Measurements from ENCODE around the gene RPL38.
A peak's percentile ranks its signal among the peaks of the same experiment; 100 is the strongest.
"Not testable (repeated sequence)": the region's sequence is repeated elsewhere in the genome, so short reads cannot be mapped to it uniquely, and the experiment has no call there.

The RPL38 gene

GRCh38 chr17:74185571-74186185, 17.8 kb upstream of the RPL38 start:
- DNase-seq: no peak

GRCh38 chr17:74186498-74186897, 17.0 kb upstream of the RPL38 start:
- DNase-seq: no peak

GRCh38 chr17:74187761-74188160, 15.7 kb upstream of the RPL38 start:
- DNase-seq: no peak

GRCh38 chr17:74188687-74189086, 14.8 kb upstream of the RPL38 start:
- DNase-seq: not testable (repeated sequence)

GRCh38 chr17:74190154-74190553, 13.3 kb upstream of the RPL38 start:
- DNase-seq: peak; percentile 50

DNA sequence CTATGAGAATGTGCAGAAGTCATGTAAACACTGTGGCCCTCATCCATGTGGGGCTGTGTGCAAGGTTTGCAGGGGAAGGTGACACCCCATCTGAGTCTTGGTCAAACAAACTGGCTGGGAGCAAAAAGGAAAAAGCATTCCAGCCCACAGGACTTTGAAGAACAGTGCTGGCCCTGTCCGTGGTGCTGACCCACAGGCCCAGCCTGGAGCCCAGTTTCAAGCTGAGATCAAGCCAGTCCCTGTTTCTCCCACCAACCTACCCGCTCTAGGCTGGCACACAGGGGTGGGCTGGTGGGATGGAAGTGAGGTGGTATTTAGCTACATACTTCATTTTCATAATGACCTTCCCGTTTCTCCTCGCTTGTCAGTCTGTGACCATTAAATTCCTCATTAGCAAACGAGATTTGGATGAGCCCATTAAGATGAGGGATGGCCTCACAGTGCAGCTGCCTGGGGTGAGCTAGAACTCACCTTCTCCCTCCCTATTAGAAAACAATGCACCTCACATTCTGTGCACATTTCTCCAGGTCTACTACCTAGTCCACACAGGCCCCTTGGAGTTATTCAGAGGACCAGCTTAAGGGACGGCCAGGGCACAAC, 12.6 kb upstream of the RPL38 start:
- no peak for DNase-seq

GRCh38 chr17:74192950-74193781, 10.3 kb upstream of the RPL38 start:
- peak; percentile 65 for DNase-seq

DNA sequence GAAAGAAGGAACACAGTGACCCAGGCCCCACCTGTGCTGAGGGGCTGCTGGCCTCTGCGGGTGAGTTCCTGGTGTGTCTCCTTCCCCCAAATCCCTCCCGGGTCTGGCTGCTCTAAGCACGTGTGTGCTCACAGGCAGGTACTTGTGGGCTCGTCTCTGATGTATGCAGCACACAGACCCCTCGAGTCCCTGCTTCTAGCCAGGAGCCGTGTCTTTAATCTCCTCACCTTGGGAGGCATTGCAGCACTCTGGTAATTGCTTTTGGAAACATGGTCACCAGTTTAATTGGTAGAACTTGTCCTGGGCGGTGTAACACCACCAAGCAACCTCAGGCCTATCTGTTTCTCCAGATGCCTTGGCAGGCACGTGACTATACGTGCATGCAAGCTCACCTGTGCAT, 8.8 kb upstream of the RPL38 start:
- no peak for DNase-seq

DNA sequence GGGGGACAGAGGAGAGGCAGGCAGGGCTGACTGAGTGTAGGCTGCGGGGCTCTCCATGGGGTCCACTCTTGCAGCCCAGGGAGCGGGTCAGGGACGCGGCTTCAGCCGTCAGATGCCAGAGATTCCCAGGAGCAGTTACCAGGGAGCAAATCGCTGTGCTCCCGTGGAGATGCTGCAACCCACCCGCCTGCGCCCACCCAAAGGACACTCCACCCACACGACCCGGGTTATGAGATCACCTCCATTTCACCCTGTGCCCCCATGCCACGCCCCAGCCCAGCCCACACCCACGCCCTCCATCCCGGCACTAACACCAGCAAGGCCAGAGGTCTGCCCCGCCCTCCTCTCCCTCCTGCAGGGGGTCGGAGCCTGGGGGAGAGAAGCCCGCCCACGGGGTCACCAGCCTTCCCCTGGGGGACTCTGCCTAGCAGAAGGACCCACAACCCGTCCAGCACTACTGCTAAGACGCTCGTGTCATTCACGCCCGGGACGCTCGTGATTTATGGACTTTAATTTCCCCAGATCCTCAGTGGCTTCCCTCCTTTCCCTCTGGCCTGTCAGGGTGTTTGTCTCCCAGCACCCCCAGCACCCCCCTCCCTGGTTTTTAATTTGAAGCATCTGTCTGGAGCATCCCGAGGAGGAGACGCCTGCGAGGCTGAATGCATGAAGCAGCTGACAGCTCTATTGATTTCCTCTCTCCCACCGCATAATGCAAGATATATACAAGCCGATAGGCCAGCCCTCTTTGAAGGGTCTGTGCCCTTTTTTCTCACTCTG, 6.7 kb upstream of the RPL38 start:
- DNase-seq: no peak

DNA sequence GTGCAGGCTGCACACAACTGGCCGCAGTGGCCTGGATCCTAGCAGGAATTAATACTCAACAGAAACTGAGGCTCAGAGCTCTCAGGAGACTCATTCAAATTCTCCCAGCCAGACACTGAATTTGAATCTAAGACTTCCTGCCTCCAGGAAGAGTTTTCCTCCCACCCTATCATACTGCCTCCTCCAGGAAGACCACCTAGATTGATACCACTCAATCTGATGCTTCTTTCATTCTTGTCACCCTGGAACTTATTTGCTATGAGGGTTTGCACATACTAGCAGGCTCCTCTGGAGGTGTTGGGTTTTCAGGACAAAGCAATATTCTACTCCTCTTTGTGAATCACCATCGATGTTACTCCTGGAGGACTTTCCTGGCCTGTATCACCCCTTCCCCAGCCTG, 5.7 kb upstream of the RPL38 start:
- DNase-seq: no peak

DNA sequence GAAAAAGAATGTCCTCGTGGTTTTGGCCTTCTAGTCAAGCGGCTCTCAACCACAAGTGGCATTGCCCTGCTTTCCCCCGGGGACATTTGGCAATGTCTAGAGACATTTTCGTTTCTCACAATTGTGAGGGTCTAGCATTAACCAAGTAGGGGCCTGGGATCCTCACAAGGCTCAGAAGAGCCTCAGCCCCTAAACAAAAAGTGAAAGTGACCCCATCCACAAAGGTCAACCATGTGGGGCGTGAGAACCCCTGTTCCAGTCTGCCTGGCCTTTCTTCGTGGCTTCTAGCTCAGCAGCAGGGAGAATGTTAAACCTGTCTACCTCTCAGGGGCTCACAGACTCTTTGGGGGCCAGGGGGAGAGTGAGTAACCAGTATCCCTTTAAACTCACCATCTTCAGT, 4.8 kb upstream of the RPL38 start:
- DNase-seq: no peak

GRCh38 chr17:74199306-74200092, 4.0 kb upstream of the RPL38 start:
- peak; percentile 45 for DNase-seq

GRCh38 chr17:74200112-74200511, 3.4 kb upstream of the RPL38 start:
- DNase-seq: no peak

DNA sequence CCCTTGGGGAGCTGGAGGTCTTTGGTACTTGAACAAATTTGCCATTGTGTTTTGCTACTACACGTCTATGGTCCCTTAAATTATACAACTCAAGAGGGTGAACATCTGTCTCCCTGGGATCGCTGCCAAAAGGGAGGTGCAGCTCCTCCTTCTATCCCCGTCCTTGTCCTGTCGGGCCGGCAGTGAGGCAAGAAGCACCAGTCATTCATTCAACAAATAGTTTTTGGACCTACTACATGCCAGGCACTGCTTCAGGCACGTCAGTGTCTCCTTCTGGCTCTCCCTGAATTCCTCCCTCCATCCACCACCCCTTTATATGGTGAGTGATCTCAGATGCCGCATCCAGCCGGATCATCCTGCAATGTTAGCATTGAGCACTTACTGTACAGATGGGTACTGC, 2.2 kb upstream of the RPL38 start:
- no peak for DNase-seq

GRCh38 chr17:74201948-74202347, 1.5 kb upstream of the RPL38 start:
- DNase-seq: no peak

DNA sequence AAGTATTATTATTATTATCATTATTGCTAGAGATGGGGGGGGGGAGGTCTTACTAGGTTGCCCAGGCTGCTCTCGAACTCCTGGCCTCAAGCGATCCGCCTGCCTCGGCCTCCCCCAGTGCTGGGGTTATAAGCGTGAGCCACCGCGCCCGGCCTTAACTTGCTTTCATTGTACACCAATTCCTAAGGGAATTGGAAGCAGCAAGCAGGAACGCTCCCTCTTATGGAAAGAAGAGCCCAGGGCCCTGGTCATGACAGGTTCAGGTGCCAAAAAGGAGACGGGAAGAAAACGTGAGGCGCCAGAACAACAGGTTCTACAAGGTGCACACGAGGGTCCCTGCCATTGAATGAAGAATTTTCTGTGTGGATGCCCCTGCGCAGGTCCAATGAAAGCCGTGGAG, 540 bp upstream of the RPL38 start:
- DNase-seq: no peak

- no peak for DNase-seq
These were observed 996 bp downstream of the RPL38 start for GRCh38 chr17:74204474-74204873.

- DNase-seq: no peak
These were observed 1.8 kb downstream of the RPL38 start for GRCh38 chr17:74205274-74205673.

DNA sequence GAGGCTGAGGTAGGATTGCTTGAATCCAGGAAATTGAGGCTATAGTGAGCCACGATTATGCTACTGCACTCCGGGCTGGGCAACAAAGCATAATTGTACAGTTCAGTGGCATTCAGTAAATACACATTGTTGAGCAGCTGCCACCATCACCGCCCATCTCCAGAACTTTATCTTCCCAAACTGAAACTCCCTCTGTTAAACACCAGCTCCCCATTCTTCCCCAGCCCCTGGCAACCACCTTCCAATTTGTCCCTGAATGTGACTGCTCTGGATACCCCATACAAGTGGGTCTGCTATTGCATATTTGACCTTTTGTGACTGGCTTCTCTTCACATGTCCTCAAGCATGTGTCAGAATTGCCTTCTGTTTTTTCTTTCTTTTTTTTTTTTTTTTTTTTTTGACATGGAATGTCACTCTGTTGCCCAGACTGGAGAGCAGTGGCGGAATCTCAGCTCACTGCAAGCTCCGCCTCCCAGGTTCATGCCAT, 2.9 kb downstream of the RPL38 start:
- DNase-seq: no peak

DNA sequence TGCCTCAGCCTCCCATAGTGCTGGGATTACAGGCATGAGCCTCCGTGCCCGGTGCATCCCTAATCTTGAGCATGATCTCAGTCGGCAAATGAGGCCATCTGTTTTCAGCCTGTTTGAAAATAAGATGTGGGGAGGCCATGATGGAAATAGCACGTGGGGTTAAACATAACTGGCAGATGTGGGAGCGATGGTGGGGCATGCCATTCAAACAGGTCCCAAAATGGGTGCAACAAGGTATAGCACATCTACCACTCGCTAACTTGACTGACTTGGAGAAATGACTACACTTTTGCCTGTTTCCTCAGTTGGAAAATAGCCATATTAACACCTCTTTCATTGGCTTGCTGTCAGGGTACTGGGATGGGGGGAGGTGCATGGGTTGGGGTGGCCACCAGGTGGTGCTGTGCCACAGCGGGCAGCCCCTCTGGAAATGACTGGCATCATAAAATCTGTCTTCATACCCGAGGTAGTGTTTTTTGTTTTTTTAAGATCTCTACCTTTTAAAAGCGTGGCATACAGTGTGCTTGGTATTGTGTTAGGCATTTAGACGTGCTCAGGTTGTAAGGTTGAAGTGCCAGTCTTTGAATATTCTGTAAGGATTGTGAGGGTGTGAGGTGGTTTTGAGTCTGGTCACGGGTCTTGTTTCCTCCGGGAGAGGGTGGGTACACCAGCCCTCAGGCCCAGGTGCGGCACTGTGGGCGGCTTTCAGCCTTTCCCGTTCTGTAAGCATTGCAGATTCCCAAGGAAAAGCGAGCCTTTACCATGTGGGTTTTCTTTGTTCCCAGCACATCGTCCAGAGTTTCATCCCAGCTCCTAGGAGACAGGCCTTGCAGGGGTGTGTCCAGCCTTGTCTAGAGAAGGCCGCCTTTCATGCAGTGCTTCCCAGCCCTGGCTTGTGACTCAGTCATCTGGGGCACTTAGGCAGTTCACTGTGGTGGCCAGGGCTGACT, 7.0 kb downstream of the RPL38 start:
- DNase-seq: peak; percentile 49

All from inflammatory macrophage treated with lipopolysaccharide for 4 hours (primary cell).